Nephron progenitor cell (in vitro differentiated cells): ENCODE data around the gene PLEKHG4B.

ENCODE experiments used
- DNase-seq: peaks from one replicate; pipeline ENCODE4 v3.0.0; 2021
- H3K27ac Mint-ChIP-seq: 2 replicates; pipeline ENCODE4 v1.8.0; 2021; ENCODE audit warnings: mild to moderate bottlenecking, moderate library complexity, mixed read lengths
- H3K27me3 Mint-ChIP-seq: 2 replicates; pipeline ENCODE4 v1.8.0; 2021; ENCODE audit warnings: mild to moderate bottlenecking, low read depth, mixed read lengths; ENCODE audit not compliant: poor library complexity
- H3K36me3 Mint-ChIP-seq: 2 replicates; pipeline ENCODE4 v1.8.0; 2021; ENCODE audit warnings: low read depth, mixed read lengths
- H3K4me1 Mint-ChIP-seq: 2 replicates; pipeline ENCODE4 v1.8.0; 2021; ENCODE audit warnings: mixed read lengths
- H3K4me3 Mint-ChIP-seq: 2 replicates; pipeline ENCODE4 v1.8.0; 2021; ENCODE audit warnings: mild to moderate bottlenecking, moderate library complexity, mixed read lengths
- H3K9me3 Mint-ChIP-seq: 2 replicates; pipeline ENCODE4 v1.8.0; 2021; ENCODE audit warnings: mild to moderate bottlenecking, moderate library complexity, mixed read lengths
- CTCF ChIP-seq: fragments of 200-600 bp; sonication (generic); IDR thresholded peaks from 2 replicates; pipeline ENCODE4 v1.5.0; 2021; ENCODE audit warnings: antibody characterized with exemption

PLEKHG4B gene

GRCh38 chr5:181566-181965 lies 89.6 kb downstream of the PLEKHG4B start:
- DNase-seq: no peak
- H3K27ac Mint-ChIP-seq: no peak overlapping the region
- H3K9me3 Mint-ChIP-seq: no peaks in the 10 kb centered on the region
- peaks cover 14% of the 10 kb centered on the region for H3K36me3 Mint-ChIP-seq
- H3K27me3 Mint-ChIP-seq: peaks cover 4% of the 10 kb centered on the region
- no peak overlapping the region for H3K4me3 Mint-ChIP-seq
- no peak for TF ChIP-seq CTCF
- peaks cover 25% of the 10 kb centered on the region for H3K4me1 Mint-ChIP-seq

- Mint-ChIP-seq H3K9me3 (no peaks in the 10 kb centered on the region), H3K27ac (no peak overlapping the region), H3K4me3 (no peak overlapping the region), H3K27me3 (peaks cover 4% of the 10 kb centered on the region), H3K36me3 (peaks cover 14% of the 10 kb centered on the region), H3K4me1 (peaks cover 19% of the 10 kb centered on the region)
- no peak for DNase-seq
- TF ChIP-seq CTCF: no peak
These were observed 90.2 kb downstream of the PLEKHG4B start for GRCh38 chr5:182126-182525.

- TF ChIP-seq CTCF: no peak
- no peak for DNase-seq
- H3K27ac Mint-ChIP-seq: no peak overlapping the region
- peaks cover 32% of the 10 kb centered on the region for H3K4me1 Mint-ChIP-seq
- H3K9me3 Mint-ChIP-seq: no peaks in the 10 kb centered on the region
- H3K4me3 Mint-ChIP-seq: no peak overlapping the region
- H3K36me3 Mint-ChIP-seq: peaks cover 14% of the 10 kb centered on the region
- peaks cover 4% of the 10 kb centered on the region for H3K27me3 Mint-ChIP-seq
These were observed 92.5 kb downstream of the PLEKHG4B start for GRCh38 chr5:184471-184870.

GRCh38 chr5:185095-186070 lies 93.4 kb downstream of the PLEKHG4B start:
- Mint-ChIP-seq H3K4me1 (peaks cover 29% of the 10 kb centered on the region), H3K4me3 (no peak overlapping the region), H3K9me3 (no peaks in the 10 kb centered on the region), H3K27ac (peak overlapping the region; percentile 39), H3K36me3 (peaks cover 9% of the 10 kb centered on the region), H3K27me3 (peaks cover 6% of the 10 kb centered on the region)
- no peak for TF ChIP-seq CTCF
- no peak for DNase-seq

GRCh38 chr5:186091-187041 lies 94.4 kb downstream of the PLEKHG4B start:
- peaks cover 9% of the 10 kb centered on the region for H3K36me3 Mint-ChIP-seq
- H3K27ac Mint-ChIP-seq: no peak overlapping the region
- no peak for TF ChIP-seq CTCF
- peaks cover 5% of the 10 kb centered on the region for H3K27me3 Mint-ChIP-seq
- H3K9me3 Mint-ChIP-seq: no peaks in the 10 kb centered on the region
- H3K4me3 Mint-ChIP-seq: no peak overlapping the region
- H3K4me1 Mint-ChIP-seq: peaks cover 24% of the 10 kb centered on the region
- no peak for DNase-seq
